IMR-90 (cell line): ENCODE measurements around the gene CLASP1. TPM values are rescaled to one million over a fixed set of nuclear protein-coding genes. Genes with fewer than 3 reads are reported as not detected.

Experiments used
- ATAC-seq: fragments of 200-7000 bp; cut with Tn5 transposase; 2 replicates; pipeline ENCODE4 v1.9.1; 2020; ENCODE audit warnings: low read depth, mild to moderate bottlenecking, moderate library complexity
- BruUV-seq: library from RNA; stranded (reverse); fragments of 400-500 nt; replicated peaks from 2 replicates; lab custom pipeline; 2021; lab: Mats Ljungman, UMichigan
- CTCF ChIA-PET: fragments of 300-600 bp; formaldehyde crosslinking; extraction: SDS; loops from one replicate; lab custom pipeline; 2021; ENCODE audit warnings: antibody characterized with exemption; lab: Yijun Ruan, JAX
- POLR2A ChIA-PET: fragments of 300-600 bp; sonication (Branson Sonifier 250); formaldehyde crosslinking; loops from one replicate; lab custom pipeline; 2022; ENCODE audit warnings: antibody characterized with exemption; ENCODE audit not compliant: unreplicated experiment; lab: Charles Lee
- DNase-seq: peaks from one replicate; pipeline ENCODE4 v3.0.0; 2013
- H2AFZ ChIP-seq: replicated peaks from 2 replicates; pipeline ENCODE3; 2013; ENCODE audit warnings: low read length, mild to moderate bottlenecking; ENCODE audit not compliant: poor library complexity
- H2AK5ac ChIP-seq: 2 replicates; pipeline ENCODE4 v1.6.1; 2013; ENCODE audit warnings: low read depth, low read length, inconsistent platforms
- H2AK9ac ChIP-seq: replicated peaks from 2 replicates; pipeline ENCODE3; 2013; ENCODE audit warnings: mild to moderate bottlenecking, low read depth, low read length, moderate library complexity; ENCODE audit not compliant: poor library complexity
- H2BK120ac ChIP-seq: 2 replicates; pipeline ENCODE4 v1.6.1; 2013; ENCODE audit warnings: low read depth, low read length, inconsistent platforms
- H2BK15ac ChIP-seq: 3 replicates; pipeline ENCODE4 v1.6.1; 2013; ENCODE audit warnings: low read depth, low read length, inconsistent platforms
- H2BK20ac ChIP-seq: 2 replicates; pipeline ENCODE4 v1.6.1; 2013; ENCODE audit warnings: low read depth, mild to moderate bottlenecking, inconsistent platforms, low read length, moderate library complexity
- H2BK5ac ChIP-seq: 2 replicates; pipeline ENCODE4 v1.6.1; 2013; ENCODE audit warnings: mild to moderate bottlenecking, low read depth, low read length, inconsistent platforms; ENCODE audit not compliant: poor library complexity, severe bottlenecking
- H3K14ac ChIP-seq: replicated peaks from 2 replicates; pipeline ENCODE4 v1.6.1; 2013; ENCODE audit warnings: low read depth, low read length, inconsistent platforms
- H3K18ac ChIP-seq: 2 replicates; pipeline ENCODE4 v1.6.1; 2013; ENCODE audit warnings: low read depth, low read length, control low read depth
- H3K23ac ChIP-seq: 2 replicates; pipeline ENCODE4 v1.6.1; 2013; ENCODE audit warnings: low read depth, low read length, inconsistent platforms
- H3K27ac ChIP-seq: 2 replicates; pipeline ENCODE4 v1.5.1; 2013; ENCODE audit warnings: mild to moderate bottlenecking, control low read depth, low read length; ENCODE audit not compliant: insufficient read depth
- H3K27me3 ChIP-seq: 2 replicates; pipeline ENCODE4 v1.6.1; 2013; ENCODE audit warnings: low read length; ENCODE audit not compliant: control insufficient read depth, insufficient read depth
- H3K36me3 ChIP-seq: 2 replicates; pipeline ENCODE4 v1.6.1; 2013; ENCODE audit warnings: low read length, mixed read lengths; ENCODE audit not compliant: control insufficient read depth, insufficient read depth
- H3K4ac ChIP-seq: 2 replicates; pipeline ENCODE4 v1.6.1; 2013; ENCODE audit warnings: low read depth, low read length, inconsistent platforms
- H3K4me1 ChIP-seq: 2 replicates; pipeline ENCODE4 v1.6.1; 2013; ENCODE audit warnings: low read length, mixed read lengths; ENCODE audit not compliant: control insufficient read depth, insufficient read depth
- H3K4me2 ChIP-seq: 2 replicates; pipeline ENCODE4 v1.6.1; 2013; ENCODE audit warnings: low read depth, mild to moderate bottlenecking, control low read depth, low read length, moderate library complexity
- H3K4me3 ChIP-seq: 2 replicates; pipeline ENCODE4 v1.5.1; 2013; ENCODE audit warnings: low read depth, mild to moderate bottlenecking, control low read depth, low read length, moderate library complexity; ENCODE audit not compliant: insufficient read depth
- H3K56ac ChIP-seq: 2 replicates; pipeline ENCODE4 v1.6.1; 2013; ENCODE audit warnings: low read length, inconsistent platforms; ENCODE audit not compliant: insufficient read depth; ENCODE audit errors: extremely low read depth
- H3K79me1 ChIP-seq, 2 experiments: 2 replicates each; pipeline ENCODE4 v1.6.1; 2013; ENCODE audit warnings: low read length in 2 of 2, inconsistent platforms in 1 of 2, low read depth in 1 of 2
- H3K9ac ChIP-seq: 2 replicates; pipeline ENCODE4 v1.6.1; 2013; ENCODE audit warnings: low read depth, low read length, control low read depth
- H3K9me1 ChIP-seq: 2 replicates; pipeline ENCODE4 v1.6.1; 2013; ENCODE audit warnings: low read length, inconsistent platforms; ENCODE audit not compliant: insufficient read depth
- H3K9me3 ChIP-seq: 2 replicates; pipeline ENCODE4 v1.6.1; 2013; ENCODE audit warnings: low read length; ENCODE audit not compliant: control insufficient read depth, insufficient read depth
- H4K20me1 ChIP-seq: 2 replicates; pipeline ENCODE4 v1.6.1; 2013; ENCODE audit warnings: low read length, inconsistent platforms; ENCODE audit not compliant: insufficient read depth
- H4K5ac ChIP-seq: 2 replicates; pipeline ENCODE4 v1.6.1; 2013; ENCODE audit warnings: mild to moderate bottlenecking, low read depth, low read length, control low read depth
- H4K8ac ChIP-seq, 2 experiments: 2 replicates each; pipeline ENCODE4 v1.6.1; 2013; ENCODE audit warnings: low read depth in 2 of 2, low read length in 2 of 2, control low read depth in 1 of 2, inconsistent platforms in 1 of 2
- H4K91ac ChIP-seq: 2 replicates; pipeline ENCODE4 v1.6.1; 2013; ENCODE audit warnings: low read depth, low read length, inconsistent platforms; ENCODE audit not compliant: insufficient read depth
- MAZ ChIP-seq: IDR thresholded peaks from 2 replicates; pipeline ENCODE4 v1.6.1; 2012; ENCODE audit warnings: low read depth, mild to moderate bottlenecking, low read length, improper control_type of control experiment, moderate library complexity, borderline replicate concordance
- MXI1 ChIP-seq: IDR thresholded peaks from 2 replicates; pipeline ENCODE4 v1.6.1; 2012; ENCODE audit warnings: low read depth, mild to moderate bottlenecking, low read length, moderate library complexity, borderline replicate concordance
- POLR2A ChIP-seq: IDR thresholded peaks from 2 replicates; pipeline ENCODE4 v1.6.1; 2012; ENCODE audit warnings: mild to moderate bottlenecking, low read depth, low read length
- WGBS, 2 experiments: methylation state at CpG; one replicate each; pipeline versions ENCODE4 v1.1.5 to v1.1.7; 2013; ENCODE audit warnings: missing lambda C conversion rate in 2 of 2; ENCODE audit not compliant: insufficient read length in 1 of 2; ENCODE audit errors: extremely low coverage in 2 of 2; 5-methylcytosine and 5-hydroxymethylcytosine counted together
- dilution Hi-C: fragments of 300-500 bp; cut with HindIII; formaldehyde crosslinking; loops from one replicate; pipeline ENCODE4 v1.14.3; 2018; ENCODE audit warnings: low sequenced_read_pairs; ENCODE audit not compliant: unreplicated experiment
- in situ Hi-C: fragments of 300-500 bp; cut with MboI; formaldehyde crosslinking; loops from 3 replicates; pipeline ENCODE4 v1.14.3; 2019; ENCODE audit warnings: low sequenced_read_pairs, inconsistent platforms, mixed read lengths
- intact Hi-C: fragments of 100-400 bp; cut with micrococcal nuclease; formaldehyde crosslinking; loops from 2 replicates; pipeline ENCODE4 v1.10.0; 2022
- polyA plus RNA-seq, 3 experiments: library from polyadenylated mRNA; depleted of rRNA; stranded (reverse); fragments of >200 nt; gene quantifications; 2 replicates each; pipeline ENCODE4 v1.2.3, GENCODE V29; 2012; ENCODE audit warnings: low replicate concordance in 1 of 3
- total RNA-seq: library from RNA; depleted of rRNA; stranded (reverse); fragments of >200 nt; gene quantifications from 2 replicates; pipeline ENCODE4 v1.2.3, GENCODE V29; 2012

The CLASP1 gene
- total and polyA plus RNA-seq, 2 of the 4 experiments (the other 2 are of a cell fraction) = 12.3 to 33.7 TPM

DNA sequence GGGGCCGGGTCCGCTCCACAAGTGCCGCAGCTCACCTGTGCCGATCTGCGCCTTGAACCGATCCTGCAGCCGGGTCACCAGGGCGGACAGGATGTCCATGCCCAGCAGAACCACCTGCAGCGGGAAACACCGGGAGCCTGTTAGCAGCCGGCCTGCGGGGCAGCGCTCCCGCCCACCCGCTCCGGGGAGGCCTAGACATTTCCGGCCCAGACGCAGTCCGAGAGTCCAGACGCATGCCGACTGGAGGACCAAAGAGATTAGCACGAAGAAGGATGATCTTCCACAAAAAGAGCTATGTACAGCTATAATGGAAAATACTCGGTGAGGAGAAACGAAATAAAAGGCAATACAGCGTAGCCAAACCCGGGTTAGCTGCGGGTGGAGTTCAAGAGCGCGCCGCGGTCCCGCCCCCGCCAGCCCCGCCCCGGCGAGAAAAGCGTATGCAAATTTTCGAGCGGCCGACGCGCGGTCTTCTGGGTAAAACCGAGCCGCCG lies 119.0 kb downstream of the CLASP1 start:
- H3K4me3 ChIP-seq = peak overlapping the region; percentile 79
- H2BK20ac ChIP-seq = peak overlapping the region; percentile 89
- H2AK9ac ChIP-seq = peak overlapping the region; percentile 94
- peak overlapping the region; percentile 95 for H4K91ac ChIP-seq
- H3K9me3 ChIP-seq = no peaks in the 10 kb centered on the region
- H3K9me1 ChIP-seq = peaks cover 11% of the 10 kb centered on the region
- H3K27me3 ChIP-seq = no peaks in the 10 kb centered on the region
- peak overlapping the region; percentile 94 for H3K27ac ChIP-seq
- peak overlapping the region; percentile 98 for H3K4ac ChIP-seq
- H2BK15ac ChIP-seq = peak overlapping the region; percentile 46; the same call in 1 of the 3 replicates
- peak overlapping the region; percentile 89 for H3K9ac ChIP-seq
- peak overlapping the region; percentile 91; the same call in 1 of the 2 replicates for H2AK5ac ChIP-seq
- peak overlapping the region; percentile 89 for H2BK120ac ChIP-seq
- H3K36me3 ChIP-seq = peaks cover 6% of the 10 kb centered on the region
- peak overlapping the region; percentile 82 for H4K5ac ChIP-seq
- peak overlapping the region; percentile 91 for H2BK5ac ChIP-seq
- ChIA-PET POLR2A (interaction anchor here (0.6 to 1.1 kb wide), 5 partner anchors 14 to 186 kb away, joined by 3 to 12 read pairs (median 6); partner anchors contain the start of gene CLASP1), CTCF (interaction anchor here (0.5 to 1.1 kb wide), 6 partner anchors 11 to 188 kb away, joined by 3 to 5 read pairs (median 3); no protein-coding TSS in a partner anchor)
- intact Hi-C loops (loop anchor here (1.0 to 5.0 kb wide), 2 partner anchors 67 to 128 kb away; no protein-coding TSS in a partner anchor), in situ Hi-C loops (loop anchor here (10.0 to 25.0 kb wide), 2 partner anchors 195 to 443 kb away; no protein-coding TSS in a partner anchor), dilution Hi-C loops (no loop called here)
- peak overlapping the region; percentile 95 for H3K23ac ChIP-seq
- H3K4me2 ChIP-seq = peak overlapping the region; percentile 73
- H4K8ac ChIP-seq = peak overlapping the region; percentile 45 to 97
- H3K14ac ChIP-seq = peak overlapping the region; percentile 98
- ATAC-seq (peak; percentile 83), DNase-seq (peak; percentile 70)
- WGBS, 2 experiments = 0% methylated on average over 20 of the region's 46 CpGs; no CpG with 5 or more reads in 1 of the 2 experiments
- H3K56ac ChIP-seq = peak overlapping the region; percentile 97
- peaks cover 6% of the 10 kb centered on the region for H3K4me1 ChIP-seq
- BruUV-seq = no TSS peak
- H2AFZ ChIP-seq = peak overlapping the region; percentile 91
- peaks cover 30 to 64% of the 10 kb centered on the region in 2 experiments for H3K79me1 ChIP-seq
- H4K20me1 ChIP-seq = peaks cover 25% of the 10 kb centered on the region
- peak; percentile 63; the same call in 1 of the 2 replicates for TF ChIP-seq MAZ
- no peak for TF ChIP-seq POLR2A
- TF ChIP-seq MXI1 = 0 out of 2 replicates have a peak, but pooled peaks have one; percentile 47
- H3K18ac ChIP-seq = peak overlapping the region; percentile 95
